ENCODE measurements around the gene TCERG1L.

- TF ChIP-seq TCF7L2 (IDR thresholded peaks at IDR 0.05; ENCODE audit: low read depth, low read length), result no peak
- no peak for TF ChIP-seq CTCF (IDR thresholded peaks at IDR 0.05)
- no peak for TF ChIP-seq POLR2AphosphoS5 (IDR thresholded peaks at IDR 0.05; ENCODE audit: low read depth, low read length)
- TF ChIP-seq SIN3A (IDR thresholded peaks at IDR 0.05; ENCODE audit: borderline replicate concordance, insufficient read depth, low read depth, low read length), result no peak
Measured at GRCh38 chr10:131079314-131079713, 232.2 kb downstream of the TCERG1L start.

Measured in Panc1 (cell line).